GM21737 (cell line): ENCODE results near the gene INTU.
A peak's percentile ranks its signal among the peaks of the same experiment; 100 is the strongest.
"Not testable (repeated sequence)": the region's sequence is repeated elsewhere in the genome, so short reads cannot be mapped to it uniquely, and the experiment has no call there.

Experiments used
- ATAC-seq: cut with Tn5 transposase; IDR thresholded peaks from one replicate; pipeline ENCODE4 v1.9.1; 2021; ENCODE audit warnings: mild to moderate bottlenecking, moderate library complexity; ENCODE audit not compliant: unreplicated experiment

Gene INTU

GRCh38 chr4:127632420-127633403 lies at the start of gene INTU:
Gene INTU (plus strand): TSS chr4:127632957. CDS start chr4:127633035, 78 bp downstream.
- peak; percentile 92 for ATAC-seq

DNA sequence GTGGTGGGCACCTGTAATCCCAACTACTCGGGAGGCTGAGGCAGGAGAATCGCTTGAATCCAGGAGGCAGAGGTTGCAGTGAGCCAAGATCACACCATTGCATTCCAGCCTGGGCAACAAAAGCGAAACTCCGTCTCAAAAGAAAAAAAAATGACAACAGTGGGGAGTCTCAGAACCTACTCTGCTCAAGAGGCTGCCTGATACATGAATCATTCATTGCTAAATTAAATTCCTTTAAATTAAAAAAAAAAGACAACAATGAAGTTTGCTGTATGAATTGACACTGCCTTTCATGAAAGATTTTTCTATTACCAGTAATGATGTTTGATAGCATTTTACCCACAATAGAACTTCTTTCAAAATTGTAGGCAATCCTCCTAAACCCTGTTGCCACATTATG lies 46.3 kb upstream of the INTU start:
- not testable (repeated sequence) for ATAC-seq

GRCh38 chr4:127586922-127587571 lies 45.7 kb upstream of the INTU start:
- ATAC-seq: peak; percentile 91

DNA sequence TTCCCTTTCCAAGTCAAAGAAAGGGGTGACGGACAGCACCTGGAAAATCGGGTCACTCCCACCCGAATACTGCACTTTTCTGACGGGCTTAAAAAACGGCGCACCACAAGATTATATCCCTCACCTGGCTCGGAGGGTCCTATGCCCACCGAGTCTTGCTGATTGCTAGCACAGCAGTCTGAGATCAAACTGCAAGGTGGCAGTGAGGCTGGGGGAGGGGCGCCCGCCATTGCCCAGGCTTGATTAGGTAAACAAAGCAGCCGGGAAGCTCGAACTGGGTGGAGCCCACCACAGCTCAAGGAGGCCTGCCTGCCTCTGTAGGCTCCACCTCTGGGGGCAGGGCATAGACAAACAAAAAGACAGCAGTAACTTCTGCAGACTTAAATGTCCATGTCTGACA lies 43.6 kb upstream of the INTU start:
- not testable (repeated sequence) for ATAC-seq

DNA sequence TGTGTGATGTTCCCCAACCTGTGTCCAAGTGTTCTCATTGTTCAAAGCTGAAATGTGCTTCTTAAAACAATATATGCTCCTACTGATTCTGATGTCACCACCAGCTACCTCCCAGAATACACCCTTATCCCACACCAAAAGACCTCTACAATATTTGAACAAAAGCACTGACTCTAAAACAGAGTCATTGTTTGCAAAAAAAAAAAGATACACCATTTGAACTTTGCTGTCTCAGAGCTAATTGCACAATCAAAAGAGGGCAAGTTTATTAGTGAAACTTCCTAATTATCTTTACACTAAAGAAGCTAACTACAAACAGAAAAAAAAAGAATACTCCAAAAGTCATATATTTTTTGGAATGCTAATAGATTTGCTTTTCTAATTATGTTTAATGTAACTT lies 34.1 kb upstream of the INTU start:
- no peak for ATAC-seq

- ATAC-seq: no peak
Measured at GRCh38 chr4:127601029-127601428, 31.7 kb upstream of the INTU start.

DNA sequence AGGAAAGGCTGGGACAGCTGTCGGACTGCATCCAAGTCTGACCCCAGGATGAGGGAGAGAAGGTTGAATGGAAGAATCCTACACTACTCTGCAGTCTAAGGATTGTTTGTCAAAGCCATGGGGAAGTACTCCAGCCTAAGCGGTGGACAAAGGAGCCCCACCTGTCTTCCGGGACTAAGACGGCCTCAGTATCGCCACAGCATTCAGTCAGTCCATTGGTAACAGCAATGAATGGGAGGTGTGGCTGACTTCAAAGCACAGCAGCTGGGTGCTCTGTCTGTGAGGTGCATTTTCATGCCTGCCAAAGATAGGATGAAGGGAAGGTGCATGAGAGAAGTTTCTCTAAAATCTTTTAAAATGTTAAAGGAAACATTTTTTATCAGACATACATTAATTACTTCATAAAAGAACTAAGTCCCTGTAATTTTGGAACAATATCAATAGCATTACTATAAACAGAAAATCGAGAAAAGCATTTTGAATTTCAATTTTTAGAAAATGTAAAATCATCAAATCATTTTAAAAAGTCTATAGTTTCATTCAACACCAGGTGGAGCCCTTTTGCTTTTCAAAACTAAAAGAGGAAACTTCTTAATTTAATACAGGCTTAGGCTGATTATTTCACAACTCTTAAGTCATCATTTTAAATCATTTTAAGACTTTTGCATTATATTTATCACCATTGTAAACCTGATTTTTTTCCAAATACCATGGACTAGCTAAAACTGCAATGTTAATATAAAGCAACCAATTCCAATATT lies 27.6 kb upstream of the INTU start:
- no peak for ATAC-seq

DNA sequence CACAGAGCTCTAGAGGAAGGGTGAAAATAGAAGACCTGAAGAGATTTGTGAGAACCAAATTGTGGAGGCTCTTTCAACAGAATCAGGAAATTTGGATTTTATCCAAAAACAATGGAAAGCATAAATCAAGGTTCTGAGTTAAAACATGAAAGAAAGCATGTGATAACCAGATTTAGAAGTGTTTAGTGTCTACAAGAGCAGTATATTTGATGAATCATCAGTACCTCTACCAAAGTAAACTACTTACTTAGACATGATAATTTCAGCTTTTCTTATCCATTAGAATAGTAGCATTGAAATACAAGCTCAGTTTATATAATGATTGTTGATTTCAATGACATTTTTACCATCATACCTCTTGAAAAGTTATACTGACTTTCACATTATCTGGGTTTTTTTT lies 25.9 kb upstream of the INTU start:
- no peak for ATAC-seq

GRCh38 chr4:127609484-127609883 lies 23.3 kb upstream of the INTU start:
- ATAC-seq: no peak

DNA sequence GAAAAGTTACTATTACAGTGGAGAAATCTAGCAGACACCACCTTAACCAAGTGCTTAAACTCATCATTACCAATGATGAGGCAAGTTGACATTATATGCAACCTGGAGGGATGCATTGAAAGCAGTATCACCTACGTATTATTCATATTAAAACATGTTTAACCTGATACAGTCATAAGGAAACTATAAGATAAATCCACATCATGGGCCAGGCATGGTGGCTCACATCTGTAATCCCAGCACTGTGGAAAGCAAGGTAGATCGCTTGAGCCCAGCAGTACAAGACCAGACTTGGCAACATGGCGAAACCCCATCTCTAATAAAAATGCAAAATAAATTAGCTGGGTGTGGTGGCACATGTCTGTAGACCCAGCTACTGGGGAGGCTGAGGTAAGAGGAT lies 22.3 kb upstream of the INTU start:
- ATAC-seq: no peak

GRCh38 chr4:127616898-127617297 lies 15.9 kb upstream of the INTU start:
- ATAC-seq: no peak

GRCh38 chr4:127618427-127618826 lies 14.3 kb upstream of the INTU start:
- no peak for ATAC-seq

DNA sequence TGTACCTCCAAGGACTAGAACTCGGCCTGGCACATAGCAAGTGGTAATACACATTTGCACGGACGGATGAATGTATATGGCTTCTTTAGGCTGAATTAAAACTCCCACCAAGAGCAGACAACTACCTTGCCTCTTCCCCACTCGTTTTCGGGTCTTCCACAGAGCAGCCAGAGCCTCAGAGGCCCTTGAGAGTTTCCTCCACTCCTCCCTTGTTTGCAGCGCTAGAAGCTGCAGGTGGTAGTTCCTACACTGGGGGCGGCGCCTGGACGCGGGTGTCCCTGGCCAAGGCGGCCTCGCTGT lies 10.2 kb upstream of the INTU start:
- no peak for ATAC-seq

DNA sequence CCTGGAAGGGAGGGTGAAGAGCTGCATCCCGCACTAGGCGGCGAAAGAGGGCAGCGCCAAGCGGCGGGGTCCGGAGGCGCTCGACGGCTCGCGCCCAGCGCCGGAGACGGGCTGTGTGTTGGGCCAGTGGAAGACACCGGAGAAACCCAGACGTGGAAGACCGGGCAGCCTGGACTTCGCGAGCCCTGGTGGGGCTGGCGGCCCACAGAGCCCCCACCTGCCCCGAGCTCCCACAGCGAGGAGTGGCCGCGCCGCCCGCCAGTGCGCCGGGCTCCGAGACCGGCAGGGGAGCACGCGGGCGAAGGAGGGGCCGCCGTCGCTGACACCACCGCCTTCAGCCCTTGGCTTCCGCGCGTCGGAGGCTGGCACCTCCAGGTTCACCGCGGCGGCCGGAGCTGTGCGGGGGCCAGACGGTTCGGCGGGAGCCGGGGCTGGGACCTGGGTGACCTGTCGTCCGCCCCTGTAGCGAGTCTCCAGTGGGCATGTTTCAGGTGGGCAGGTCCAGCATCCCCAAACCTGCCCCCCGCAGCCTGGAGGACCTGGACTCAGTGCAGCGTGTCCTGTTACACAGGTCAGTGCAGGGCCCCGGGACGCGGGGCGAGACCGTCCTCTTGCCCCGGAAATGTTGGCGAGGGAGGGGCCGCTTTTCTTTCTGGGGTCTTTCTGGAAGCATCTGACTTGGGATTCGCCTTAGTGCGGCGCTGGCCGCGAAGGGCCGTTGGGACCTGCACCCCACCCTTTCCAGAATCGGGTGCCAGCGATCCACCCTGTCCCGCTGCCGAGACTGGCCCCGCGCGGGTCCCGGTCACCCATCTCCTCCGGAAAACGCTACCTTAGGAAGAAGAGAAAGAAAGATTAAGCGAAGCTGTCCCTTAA lies 9.6 kb upstream of the INTU start:
- ATAC-seq: no peak

DNA sequence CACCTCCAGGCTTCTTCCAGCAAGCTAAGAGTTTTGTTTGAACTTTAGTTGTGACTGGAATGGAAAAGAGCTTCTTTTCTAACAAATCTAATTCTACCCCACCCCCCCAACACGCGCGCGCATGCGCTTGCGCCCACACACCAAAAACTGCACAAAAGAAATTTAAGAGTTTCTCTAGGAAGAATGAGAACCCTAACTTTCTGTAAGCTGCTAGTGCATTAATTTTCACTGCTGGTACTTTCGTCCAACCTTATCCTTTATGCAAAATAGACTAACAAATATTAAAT lies 9.0 kb upstream of the INTU start:
- ATAC-seq: no peak

DNA sequence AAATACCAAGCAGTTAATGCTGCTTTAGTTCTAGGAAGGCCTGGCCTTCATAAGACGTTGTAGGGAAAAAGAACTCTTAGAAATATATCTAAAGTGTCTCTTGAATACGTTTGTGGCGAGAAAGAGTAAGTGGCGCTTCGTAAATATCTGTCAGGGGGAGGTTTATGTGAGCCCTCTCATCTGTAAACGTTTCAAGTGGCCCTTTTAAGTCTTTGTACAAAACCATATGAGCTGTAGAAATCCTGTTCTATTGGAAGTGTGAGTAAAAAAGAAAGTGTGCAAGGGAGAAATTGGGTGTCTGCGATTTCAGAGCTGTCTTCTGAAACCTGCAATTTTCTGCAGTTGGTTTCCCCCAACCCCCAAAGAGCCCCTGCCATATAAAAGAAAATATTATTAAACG lies 8.6 kb upstream of the INTU start:
- no peak for ATAC-seq

- ATAC-seq: no peak
Measured at GRCh38 chr4:127629371-127629770, 3.4 kb upstream of the INTU start.

DNA sequence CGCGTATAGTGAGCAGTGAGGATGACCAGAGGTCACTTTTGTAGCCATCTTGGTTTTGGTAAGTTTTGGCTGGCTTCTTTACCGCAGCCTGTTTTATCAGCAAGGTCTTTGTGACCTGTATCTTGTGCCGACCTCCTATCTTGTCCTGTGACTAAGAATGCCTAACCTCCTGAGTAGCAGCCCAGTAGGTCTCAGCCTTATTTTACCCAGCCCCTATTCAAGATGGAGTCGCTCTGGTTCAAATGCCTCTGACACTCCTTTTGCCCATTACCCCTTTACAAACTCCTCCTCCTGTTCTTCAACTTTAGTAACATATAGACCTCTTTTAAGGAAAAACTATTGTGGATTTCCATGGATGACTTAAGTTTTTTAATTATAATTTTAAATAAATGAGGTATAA lies 2.6 kb upstream of the INTU start:
- ATAC-seq: no peak

DNA sequence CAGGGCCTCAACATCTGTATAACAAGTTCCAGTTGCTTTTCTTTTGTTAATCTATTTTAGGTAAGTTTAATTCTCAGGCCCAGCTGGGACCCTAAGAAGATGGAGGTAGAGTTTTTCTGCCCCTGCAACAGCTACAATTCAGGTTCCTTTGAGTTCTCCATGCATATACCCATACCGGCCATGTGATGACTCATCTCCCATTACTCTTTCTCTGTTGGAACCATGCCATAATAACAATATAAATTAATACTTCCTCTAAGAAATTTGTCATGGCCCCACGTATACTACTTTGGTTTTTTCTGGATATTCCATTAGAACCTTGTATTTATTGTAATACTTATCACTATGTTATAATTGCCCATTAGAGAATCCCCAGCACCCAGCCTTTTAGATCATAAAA lies 1.3 kb upstream of the INTU start:
- ATAC-seq: no peak

GRCh38 chr4:127634181-127634580 lies 1.4 kb downstream of the INTU start:
- no peak for ATAC-seq

- no peak for ATAC-seq
Measured at GRCh38 chr4:127641524-127641923, 8.8 kb downstream of the INTU start.
